Adrenal gland (tissue), 12 donors: ENCODE data around the gene SNRK. TPM values are rescaled to one million over a fixed set of nuclear protein-coding genes. Genes with fewer than 3 reads are reported as not detected.
A peak's percentile ranks its signal among the peaks of the same experiment; 100 is the strongest.

Source experiments
- DNase-seq, 7 donors: peaks; one replicate each; pipeline ENCODE4 v3.0.0-alpha.2; 2019 to 2020
- H3K27ac ChIP-seq, 5 donors: fragments of 200-600 bp; sonication (generic) in 4 of 5; 1 replicate in 3 of 5; 2 replicates in 2 of 5; pipeline versions ENCODE4 v1.5.1 to v1.8.0; 2016 to 2020; ENCODE audit warnings: mild to moderate bottlenecking in 1 of 5
- H3K27me3 ChIP-seq: fragments of 200-600 bp; 2 replicates; pipeline ENCODE4 v1.8.0; 2021
- H3K36me3 ChIP-seq, 2 donors: fragments of 200-600 bp; replicated peaks in 1 of 2; 1 replicate in 1 of 2; 2 replicates in 1 of 2; pipeline versions ENCODE4 v1.5.1 to v1.8.0; 2018 to 2022
- H3K4me1 ChIP-seq, 2 donors: fragments of 200-600 bp; replicated peaks in 1 of 2; 1 replicate in 1 of 2; 2 replicates in 1 of 2; pipeline versions ENCODE4 v1.5.1 to v1.8.0; 2018 to 2021
- H3K4me3 ChIP-seq, 4 donors: fragments of 200-600 bp; sonication (generic) in 3 of 4; one replicate each; pipeline ENCODE4 v1.5.1; 2016 to 2018
- H3K9me3 ChIP-seq, 3 donors: fragments of 200-600 bp; sonication (generic) in 1 of 3; replicated peaks in 1 of 3; 1 replicate in 2 of 3; 2 replicates in 1 of 3; pipeline versions ENCODE4 v1.5.1 to v1.8.0; 2016 to 2021
- CTCF ChIP-seq, 6 experiments: fragments of 450-650 bp in 4 of 6; fragments of 200-600 bp in 2 of 6; sonication (generic) in 1 of 6; IDR thresholded peaks; 1 replicate in 5 of 6; 2 replicates in 1 of 6; pipeline versions ENCODE4 v1.5.1 to v1.8.0; 2016 to 2021; ENCODE audit warnings: antibody characterized with exemption in 6 of 6, mild to moderate bottlenecking in 2 of 6, moderate library complexity in 1 of 6
- POLR2A ChIP-seq, 2 donors: fragments of 450-650 bp; IDR thresholded peaks; one replicate each; pipeline ENCODE4 v1.6.1; 2017; ENCODE audit warnings: antibody characterized with exemption in 2 of 2, mild to moderate bottlenecking in 2 of 2, moderate library complexity in 1 of 2
- WGBS, 4 donors: extraction: QIAGEN DNeasy Blood & Tissue Kit in 2 of 4; methylation state at CpG; one replicate each; pipeline versions ENCODE4 v1.1.5 to v1.1.7; 2013 to 2017; 5-methylcytosine and 5-hydroxymethylcytosine counted together
- intact Hi-C, 2 donors: fragments of 100-400 bp; cut with DNase I; formaldehyde crosslinking; loops; one replicate each; pipeline versions ENCODE4 v1.14.1 to v1.15.0; 2022 to 2023
- polyA plus RNA-seq, 3 donors: library from polyadenylated mRNA; stranded (reverse); fragments of 200-250 nt in 2 of 3; fragments of 350-450 nt in 1 of 3; fragmentation: Illumina TruSeq in 1 of 3; extraction: RNeasy Lipid Tissue Mini Kit (QIAGEN cat#74804) in 1 of 3; gene quantifications; one replicate each; pipeline ENCODE4 v1.2.3, GENCODE V29; 2013 to 2014
- total RNA-seq, 9 donors: library from RNA; depleted of rRNA in 4 of 9; stranded (reverse); fragments of >200 nt in 4 of 9; fragments of 120-200 nt in 1 of 9; fragmentation: NEBNext Ultra II Directional in 1 of 9; extraction: Animal tissue kit (Norgen Biotek cat#: 25700) in 1 of 9; gene quantifications; one replicate each; pipeline versions ENCODE4 v1.1.0 to v1.2.4, GENCODE V29; 2013 to 2023
- donor health status: healthy with polysubstance abuse.
- donor health status: Bipolar disorder and iron deficiency.
- donor health status: DM: yes; HTN: yes; CAD: no.
- donor health status: DM: no; HTN: no; CAD: no.
- donor health status: DM: no; HTN: no; CAD: no.
- donor health status: DM: yes; HTN: yes; CAD: no.

SNRK gene
- total and polyA plus RNA-seq, 12 donors: 8.1 to 36.4 (median 23.0) TPM

GRCh38 chr3:43340403-43340802 is 54.1 kb downstream of the SNRK start:
- Histone ChIP-seq H3K36me3 (peaks cover 0 to 25% of the 10 kb centered on the region in 2 donors), H3K9me3 (peaks cover 0 to 20% (median 15%) of the 10 kb centered on the region in 3 donors), H3K27ac (no peak overlapping the region), H3K4me1 (peaks cover 11 to 20% of the 10 kb centered on the region in 2 donors), H3K4me3 (no peak overlapping the region), H3K27me3 (no peaks in the 10 kb centered on the region)
- DNase-seq: no peak
- no peak for TF ChIP-seq POLR2A (IDR thresholded peaks at IDR 0.05)
- no peak for TF ChIP-seq CTCF (IDR thresholded peaks at IDR 0.05)
- WGBS, 4 donors: 94 to 98% (median 97%) methylated on average over 7 of the region's 7 CpGs
- intact Hi-C loops: no loop called here

GRCh38 chr3:43341788-43342187 is 55.4 kb downstream of the SNRK start:
- no peak for DNase-seq
- Histone ChIP-seq H3K27ac (no peak overlapping the region), H3K27me3 (no peaks in the 10 kb centered on the region), H3K9me3 (peaks cover 0 to 20% (median 15%) of the 10 kb centered on the region in 3 donors), H3K36me3 (peaks cover 0 to 30% of the 10 kb centered on the region in 2 donors), H3K4me3 (no peak overlapping the region), H3K4me1 (peaks cover 11 to 20% of the 10 kb centered on the region in 2 donors)
- TF ChIP-seq POLR2A (IDR thresholded peaks at IDR 0.05): no peak
- TF ChIP-seq CTCF (IDR thresholded peaks at IDR 0.05): no peak
- intact Hi-C loops: no loop called here
- WGBS, 4 donors: 88 to 91% (median 90%) methylated on average over 2 of the region's 2 CpGs

GRCh38 chr3:43343185-43343584 is 56.8 kb downstream of the SNRK start:
- TF ChIP-seq POLR2A (IDR thresholded peaks at IDR 0.05): no peak
- no peak for TF ChIP-seq CTCF (IDR thresholded peaks at IDR 0.05)
- H3K4me3 ChIP-seq: no peak overlapping the region
- H3K27ac ChIP-seq: peak overlapping the region in 3 of 5 donors; percentile 0 to 27 (median 11)
- H3K9me3 ChIP-seq: peaks cover 0 to 10% (median 8%) of the 10 kb centered on the region in 3 donors
- peaks cover 11 to 20% of the 10 kb centered on the region in 2 donors for H3K4me1 ChIP-seq
- intact Hi-C loops: no loop called here
- no peak for DNase-seq
- H3K27me3 ChIP-seq: no peaks in the 10 kb centered on the region
- H3K36me3 ChIP-seq: peaks cover 0 to 38% of the 10 kb centered on the region in 2 donors
- WGBS, 4 donors: 77 to 94% (median 86%) methylated on average over 4 of the region's 4 CpGs

- Histone ChIP-seq H3K9me3 (peaks cover 0 to 3% (median 2%) of the 10 kb centered on the region in 3 donors), H3K4me1 (peaks cover 11 to 20% of the 10 kb centered on the region in 2 donors), H3K27ac (peak overlapping the region in 3 of 5 donors; percentile 0 to 27 (median 11)), H3K4me3 (no peak overlapping the region), H3K27me3 (no peaks in the 10 kb centered on the region), H3K36me3 (peaks cover 0 to 44% of the 10 kb centered on the region in 2 donors)
- WGBS, 4 donors: 49 to 63% (median 52%) methylated on average over 3 of the region's 3 CpGs
- TF ChIP-seq POLR2A (IDR thresholded peaks at IDR 0.05) (no peak), CTCF (IDR thresholded peaks at IDR 0.05) (no peak)
- intact Hi-C loops: no loop called here
- DNase-seq: no peak
These were observed 57.5 kb downstream of the SNRK start for GRCh38 chr3:43343815-43344214.
